Breast epithelium (tissue), 3 donors: ENCODE results near the gene BDP1.

ENCODE experiments used
- CTCF ChIP-seq, 3 donors: fragments of 450-650 bp; IDR thresholded peaks; one replicate each; pipeline ENCODE4 v1.5.1; 2016 to 2017; ENCODE audit warnings: antibody characterized with exemption in 3 of 3, mild to moderate bottlenecking in 3 of 3, moderate library complexity in 3 of 3
- POLR2A ChIP-seq: fragments of 450-650 bp; IDR thresholded peaks from one replicate; pipeline ENCODE4 v1.6.1; 2016; ENCODE audit warnings: antibody characterized with exemption, mild to moderate bottlenecking, moderate library complexity
- POLR2AphosphoS5 ChIP-seq, 3 donors: sonication (generic); formaldehyde crosslinking; IDR thresholded peaks; one replicate each; pipeline ENCODE4 v1.6.1; 2017; ENCODE audit warnings: antibody characterized with exemption in 3 of 3

GRCh38 chr5:71601222-71602026 lies 146.0 kb downstream of the BDP1 start:
- peak in 1 of 3 donors; percentile 7 for TF ChIP-seq POLR2AphosphoS5 (IDR thresholded peaks at IDR 0.05)
- peak in 2 of 3 donors; percentile 52 to 53 for TF ChIP-seq CTCF (IDR thresholded peaks at IDR 0.05)
- no peak for TF ChIP-seq POLR2A
